Hematopoietic multipotent progenitor cell treated with erythropoietin and hydrocortisone succinate and interleukin-3 and kit ligand, for 6 days (in vitro differentiated cells): ENCODE results near the gene POU2F2.

ENCODE experiments used
- DNase-seq: peaks from one replicate; pipeline ENCODE4 v3.0.0-alpha.2; 2015

POU2F2 gene

GRCh38 chr19:42098781-42099180 lies 33.5 kb downstream of the POU2F2 start:
- DNase-seq, result no peak

- no peak for DNase-seq
Observed at GRCh38 chr19:42097461-42097860, 34.8 kb downstream of the POU2F2 start.

- no peak for DNase-seq
Observed at GRCh38 chr19:42096255-42096837, 35.9 kb downstream of the POU2F2 start.

DNA sequence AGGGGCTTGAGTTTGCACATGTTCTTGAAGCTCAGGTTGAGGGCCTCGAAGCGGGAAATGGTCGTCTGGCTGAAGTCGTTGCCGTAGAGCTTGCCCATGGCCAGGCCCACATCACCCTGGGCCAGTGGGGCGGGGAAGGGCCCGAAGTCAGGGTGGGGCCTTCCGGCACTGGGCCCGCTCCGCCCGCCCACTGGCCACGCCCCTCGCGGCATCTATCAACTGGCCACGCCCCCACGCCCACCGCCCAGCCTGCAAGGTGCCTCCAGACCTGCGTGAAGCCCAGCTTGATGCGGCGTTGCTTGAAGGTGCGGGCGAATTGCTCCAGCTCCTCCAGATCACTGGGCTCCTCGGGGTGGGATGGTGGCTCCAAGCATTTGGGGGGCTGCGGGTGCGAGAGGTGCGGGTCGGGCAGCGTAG lies 36.4 kb downstream of the POU2F2 start:
- DNase-seq, result no peak

GRCh38 chr19:42095142-42095813 lies 37.0 kb downstream of the POU2F2 start:
- DNase-seq, result no peak

- DNase-seq, result no peak
Observed at GRCh38 chr19:42093926-42094325, 38.3 kb downstream of the POU2F2 start.

- DNase-seq, result no peak
Observed at GRCh38 chr19:42093505-42093904, 38.7 kb downstream of the POU2F2 start.

DNA sequence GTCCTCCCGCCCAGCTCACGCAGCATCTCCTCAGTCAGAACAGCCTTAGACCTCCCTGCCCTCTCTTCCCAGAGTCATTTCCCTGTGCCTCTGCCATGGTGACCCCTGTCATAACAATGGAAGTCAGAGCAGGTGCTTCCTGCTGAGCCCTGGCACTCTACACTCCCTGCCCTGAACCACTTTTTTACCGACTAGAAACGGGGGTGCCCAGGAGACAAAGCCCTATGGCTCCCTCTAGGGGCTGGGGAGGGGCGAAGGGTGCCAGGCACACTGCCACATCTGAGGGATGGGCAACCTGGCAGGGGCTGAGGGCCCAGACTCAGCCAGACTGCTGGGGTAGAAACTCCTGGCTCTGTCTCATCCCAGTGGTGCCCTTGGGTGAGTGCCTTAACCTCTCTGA lies 39.9 kb downstream of the POU2F2 start:
- DNase-seq, result peak; percentile 79

DNA sequence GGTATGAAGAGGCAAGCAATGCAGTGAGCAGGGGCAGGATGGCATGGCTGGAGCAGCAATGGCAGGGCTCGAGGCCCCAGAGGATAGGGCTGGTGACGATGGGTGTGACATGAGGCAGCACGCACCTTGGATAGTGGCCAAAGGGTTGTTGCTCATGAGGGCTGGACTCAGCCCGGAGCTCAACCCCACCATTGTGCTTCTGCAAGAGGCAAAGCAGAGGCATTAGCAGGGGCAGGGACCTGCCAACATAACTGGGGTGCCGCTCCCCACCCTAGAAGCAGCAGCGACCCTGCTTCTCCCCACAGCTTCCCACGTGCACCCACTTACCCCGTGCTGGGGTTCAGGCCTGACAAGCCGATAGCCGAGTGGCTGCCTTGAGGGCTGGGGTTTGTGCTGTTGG lies 40.5 kb downstream of the POU2F2 start:
- DNase-seq, result peak; percentile 87

DNA sequence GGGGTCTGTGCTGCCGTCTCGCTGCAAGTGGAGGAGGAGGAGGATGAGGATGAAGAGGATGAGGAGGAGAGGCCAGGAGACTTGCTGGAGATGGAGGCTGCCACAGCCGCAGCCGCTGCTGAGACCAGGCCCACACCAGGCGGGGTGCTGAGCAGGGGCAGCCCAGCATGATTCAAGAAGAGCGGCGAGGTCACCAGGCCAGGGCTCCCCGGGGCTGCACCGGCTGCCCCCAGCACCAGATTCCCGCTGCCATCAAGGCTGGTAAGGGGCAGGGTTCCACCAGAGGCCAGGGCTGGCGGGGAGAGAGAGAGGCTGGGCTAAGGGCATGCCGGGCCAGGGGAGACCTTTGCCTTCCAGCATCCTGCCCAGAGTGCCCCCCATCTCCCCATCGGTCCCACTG lies 40.9 kb downstream of the POU2F2 start:
- no peak for DNase-seq

GRCh38 chr19:42090672-42091071 lies 41.6 kb downstream of the POU2F2 start:
- DNase-seq, result no peak

DNA sequence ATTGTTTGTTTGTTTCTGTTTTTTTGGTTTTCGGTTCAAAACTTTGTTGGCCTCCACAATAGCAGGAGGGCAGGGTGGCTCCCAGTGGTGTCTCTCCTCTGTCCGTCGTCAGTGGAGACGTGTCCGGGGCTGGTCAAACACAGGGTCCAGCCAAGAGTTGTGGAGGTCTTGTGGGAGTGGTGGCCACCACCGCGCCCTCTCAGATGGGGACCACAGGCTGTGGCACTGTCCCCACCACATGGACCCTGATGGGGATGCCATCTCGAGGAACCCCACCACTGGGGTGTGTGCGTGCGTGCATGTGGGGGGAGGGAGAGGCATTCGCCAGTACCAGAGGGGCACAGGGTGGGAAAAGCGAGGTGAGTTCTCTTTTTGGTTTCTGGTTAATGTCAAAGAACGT lies 42.5 kb downstream of the POU2F2 start:
- DNase-seq, result no peak

GRCh38 chr19:42089191-42089750 lies 43.0 kb downstream of the POU2F2 start:
- DNase-seq, result no peak

DNA sequence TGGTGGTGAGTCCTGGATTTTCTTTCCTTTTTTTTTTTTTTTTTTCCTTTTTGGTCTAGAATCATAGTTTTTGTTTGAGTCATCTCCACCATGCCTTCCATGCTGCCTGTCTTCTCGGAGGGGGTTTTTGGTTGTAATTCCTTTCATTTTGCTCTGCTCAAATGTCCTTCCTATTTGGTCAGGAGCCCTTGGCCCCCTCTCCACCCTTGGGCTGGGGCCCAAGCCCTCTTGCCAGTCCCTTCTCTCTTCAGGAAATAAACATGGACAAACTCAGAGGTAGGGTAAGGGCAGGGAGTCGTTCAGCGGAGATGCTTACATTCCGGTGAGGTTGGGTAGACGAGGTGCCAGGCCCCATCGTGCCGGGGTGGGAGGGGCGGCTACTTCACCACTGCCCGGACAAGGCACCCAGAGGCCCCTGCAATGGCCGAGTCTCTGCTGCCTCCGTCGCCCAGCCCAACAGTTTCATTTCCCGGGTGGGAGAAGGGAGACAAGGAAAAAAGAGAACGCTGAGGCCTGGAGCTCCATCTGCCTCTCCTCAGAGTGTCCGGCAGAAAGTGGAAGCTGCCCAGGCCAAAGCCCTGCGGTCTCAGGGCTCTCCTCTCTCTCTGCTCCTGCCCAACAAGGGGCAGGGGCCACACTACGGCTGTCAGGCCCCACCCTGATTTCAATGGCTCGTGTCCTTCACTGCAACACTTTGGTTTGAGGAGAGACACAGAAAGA lies 43.6 kb downstream of the POU2F2 start:
- DNase-seq, result no peak

DNA sequence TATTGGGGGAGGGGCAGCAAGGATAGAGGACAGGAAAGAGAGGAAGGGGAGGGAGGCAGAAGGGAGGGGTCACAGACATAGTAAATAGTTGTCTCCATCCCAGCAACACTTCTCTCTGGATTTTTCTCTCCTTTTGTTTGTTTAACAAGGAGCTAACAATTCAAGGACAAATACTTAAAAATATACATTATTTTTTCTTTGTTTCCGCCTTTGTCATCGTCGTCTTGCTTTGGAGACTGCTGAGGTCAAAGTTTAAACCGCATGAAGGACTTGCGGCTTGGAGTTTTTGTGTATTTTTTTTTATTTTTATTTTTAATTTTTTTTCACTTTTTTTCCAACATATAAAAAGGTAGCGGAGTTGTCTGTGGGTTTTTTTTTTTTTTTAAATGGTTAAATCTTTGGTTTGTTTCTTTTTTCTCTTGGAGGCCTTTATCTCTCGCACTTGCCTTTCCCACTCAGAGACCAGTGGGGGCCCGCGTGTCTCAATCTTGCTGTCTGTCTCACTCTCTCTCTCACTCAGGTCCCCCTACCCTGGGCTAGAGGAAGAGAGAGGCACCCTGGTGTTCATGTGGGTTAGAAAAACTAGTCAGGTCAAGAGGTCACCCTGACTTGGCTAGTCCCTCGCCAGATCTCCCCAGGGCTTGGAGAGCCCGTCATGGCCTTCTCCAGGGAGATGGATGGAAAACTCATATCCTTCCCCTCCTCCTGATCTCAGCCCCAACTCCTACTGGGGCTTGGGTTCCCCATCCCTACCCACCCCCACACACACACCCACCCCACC lies 45.3 kb downstream of the POU2F2 start:
- DNase-seq, result no peak

- no peak for DNase-seq
Observed at GRCh38 chr19:42086188-42086736, 46.0 kb downstream of the POU2F2 start.

DNA sequence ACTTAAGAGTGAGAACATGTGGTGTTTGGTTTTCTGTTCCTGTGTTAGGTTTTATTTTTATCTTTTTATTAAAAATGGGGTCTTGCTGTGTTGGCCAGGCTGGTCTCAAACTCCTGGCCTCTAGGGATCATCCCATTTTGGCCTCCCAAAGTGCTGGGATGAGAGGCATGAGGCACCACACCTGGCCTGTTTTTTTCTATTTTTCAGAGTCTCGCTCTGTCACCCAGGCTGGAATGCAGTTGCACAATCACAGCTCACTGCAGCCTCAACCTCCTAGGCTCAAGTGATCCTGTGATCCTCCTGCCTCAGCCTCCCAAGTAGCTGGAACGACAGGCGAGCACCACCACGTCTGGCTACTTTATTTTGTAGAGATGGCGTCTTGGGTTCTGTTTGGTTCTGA lies 48.7 kb downstream of the POU2F2 start:
- DNase-seq, result no peak

DNA sequence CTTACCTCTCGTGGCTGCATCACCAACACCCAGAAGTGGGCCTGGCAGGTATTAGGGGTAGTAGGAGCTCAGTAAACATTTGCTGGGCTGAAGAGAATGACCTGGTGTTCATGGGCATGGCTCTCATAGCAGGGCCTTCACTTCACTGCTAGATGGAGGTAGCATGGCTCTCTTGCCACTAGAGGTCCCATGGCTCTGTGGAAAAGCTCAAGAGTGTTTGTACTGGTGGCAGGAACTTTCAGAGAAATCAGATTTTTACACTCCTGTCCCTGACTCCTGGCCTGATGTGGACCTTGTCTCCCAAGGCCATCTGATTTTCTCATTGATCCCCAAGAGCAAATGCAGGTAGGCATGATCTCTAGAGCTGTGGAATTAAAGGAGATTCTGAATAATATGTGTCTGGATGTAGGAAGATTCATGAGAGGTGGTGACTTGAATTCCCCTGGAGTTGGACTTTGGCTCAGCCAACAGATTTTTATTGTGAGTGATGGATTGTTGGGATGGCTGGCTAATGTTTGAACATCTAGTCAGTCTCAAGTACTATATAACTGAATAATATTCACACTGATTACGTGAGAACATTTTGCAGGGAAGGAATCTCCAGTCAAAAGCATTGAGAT lies 50.6 kb downstream of the POU2F2 start:
- DNase-seq, result peak; percentile 67

DNA sequence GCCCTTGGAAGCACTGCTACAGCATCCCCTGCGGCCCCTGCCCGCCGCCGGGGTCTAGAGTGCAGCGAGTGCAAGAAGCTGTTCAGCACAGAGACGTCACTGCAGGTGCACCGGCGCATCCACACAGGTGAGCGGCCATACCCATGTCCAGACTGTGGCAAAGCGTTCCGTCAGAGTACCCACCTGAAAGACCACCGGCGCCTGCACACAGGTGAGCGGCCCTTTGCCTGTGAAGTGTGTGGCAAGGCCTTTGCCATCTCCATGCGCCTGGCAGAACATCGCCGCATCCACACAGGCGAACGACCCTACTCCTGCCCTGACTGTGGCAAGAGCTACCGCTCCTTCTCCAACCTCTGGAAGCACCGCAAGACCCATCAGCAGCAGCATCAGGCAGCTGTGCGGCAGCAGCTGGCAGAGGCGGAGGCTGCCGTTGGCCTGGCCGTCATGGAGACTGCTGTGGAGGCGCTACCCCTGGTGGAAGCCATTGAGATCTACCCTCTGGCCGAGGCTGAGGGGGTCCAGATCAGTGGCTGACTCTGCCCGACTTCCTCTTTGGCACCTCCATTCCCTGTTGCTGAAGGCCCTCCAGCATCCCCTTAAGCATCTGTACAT lies 51.4 kb downstream of the POU2F2 start:
- no peak for DNase-seq

GRCh38 chr19:42079886-42080763 lies 52.1 kb downstream of the POU2F2 start:
- no peak for DNase-seq

- DNase-seq, result no peak
Observed at GRCh38 chr19:42079276-42079669, 53.0 kb downstream of the POU2F2 start.
